GM12878 (cell line): ENCODE measurements around the gene NAV2. TPM values are rescaled to one million over a fixed set of nuclear protein-coding genes. Genes with fewer than 3 reads are reported as not detected.

Experiments used
- ATAC-seq: fragments of 200-7000 bp; cut with Tn5 transposase; 3 replicates; pipeline ENCODE4 v1.9.1; 2020; ENCODE audit warnings: mild to moderate bottlenecking, moderate library complexity
- BruUV-seq: library from RNA; stranded (reverse); fragments of 400-500 nt; replicated peaks from 2 replicates; lab custom pipeline; 2021; lab: Mats Ljungman, UMichigan
- CTCF ChIA-PET: fragments of 300-600 bp; sonication (Branson Sonifier 250); formaldehyde crosslinking; extraction: SDS; loops from one replicate; lab custom pipeline; 2021; ENCODE audit warnings: inconsistent platforms; lab: Yijun Ruan, JAX
- POLR2A ChIA-PET: fragments of 350-600 bp; formaldehyde crosslinking; extraction: SDS; loops from one replicate; lab custom pipeline; 2021; ENCODE audit warnings: inconsistent platforms; lab: Charles Lee
- RAD21 ChIA-PET: fragments of 300-600 bp; sonication (Branson Sonifier 250); formaldehyde crosslinking; loops from one replicate; lab custom pipeline; 2023; ENCODE audit warnings: antibody characterized with exemption; ENCODE audit not compliant: unreplicated experiment; lab: Charles Lee
- SMC1A ChIA-PET: fragments of 300-600 bp; sonication (Branson Sonifier 250); formaldehyde crosslinking; loops from one replicate; lab custom pipeline; 2023; ENCODE audit not compliant: unreplicated experiment, uncharacterized antibody; lab: Charles Lee
- DNase-seq: peaks from one replicate; pipeline ENCODE4 v3.0.0-alpha.2; 2011; ENCODE audit warnings: low read depth, low spot score
- FAIRE-seq: peaks from 3 replicates; lab custom pipeline; 2011; peaks lifted over from hg19 to GRCh38; lab: Jason Lieb, UNC
- H2AFZ ChIP-seq: 2 replicates; pipeline ENCODE4 v1.6.0; 2011; ENCODE audit warnings: low read depth, low read length, control low read depth; ENCODE audit not compliant: control insufficient read depth
- H3K27ac ChIP-seq: 2 replicates; pipeline ENCODE4 v1.5.1; 2011; ENCODE audit warnings: control low read depth; ENCODE audit not compliant: control insufficient read depth, insufficient read depth
- H3K27me3 ChIP-seq, 2 experiments: replicated peaks in 1 of 2; 2 replicates each; pipeline versions ENCODE4 v1.6.0 to v1.6.1; 2011; ENCODE audit warnings: low read length in 1 of 2; ENCODE audit not compliant: control insufficient read depth in 2 of 2, insufficient read depth in 2 of 2
- H3K36me3 ChIP-seq, 2 experiments: 2 replicates each; pipeline ENCODE4 v1.5.1; 2011; ENCODE audit warnings: low read length in 1 of 2; ENCODE audit not compliant: control insufficient read depth in 2 of 2, insufficient read depth in 2 of 2
- H3K4me1 ChIP-seq: 2 replicates; pipeline ENCODE4 v1.6.1; 2011; ENCODE audit warnings: mild to moderate bottlenecking, low read length, moderate library complexity, mixed read lengths; ENCODE audit not compliant: control insufficient read depth, insufficient read depth
- H3K4me2 ChIP-seq: 2 replicates; pipeline ENCODE4 v1.6.0; 2011; ENCODE audit warnings: control low read depth; ENCODE audit not compliant: control insufficient read depth, insufficient read depth
- H3K4me3 ChIP-seq: fragments of 200-600 bp; sonication (generic); 2 replicates; pipeline ENCODE4 v1.5.1; 2016
- H3K79me2 ChIP-seq: 2 replicates; pipeline ENCODE4 v1.6.0; 2011; ENCODE audit warnings: low read length; ENCODE audit not compliant: control insufficient read depth, insufficient read depth
- H3K9ac ChIP-seq: 2 replicates; pipeline ENCODE4 v1.8.0; 2011; ENCODE audit warnings: low read length, control low read depth, mixed read lengths; ENCODE audit not compliant: control insufficient read depth, insufficient read depth
- H3K9me3 ChIP-seq: replicated peaks from 3 replicates; pipeline ENCODE4 v1.5.1; 2011; ENCODE audit warnings: mild to moderate bottlenecking, low read length; ENCODE audit not compliant: control insufficient read depth, insufficient read depth
- H4K20me1 ChIP-seq: 2 replicates; pipeline ENCODE4 v1.6.0; 2011; ENCODE audit not compliant: control insufficient read depth, insufficient read depth
- ATF7 ChIP-seq: fragments of 450-650 bp; IDR thresholded peaks from 2 replicates; pipeline ENCODE4 v1.6.1; 2016; ENCODE audit warnings: low read depth, mild to moderate bottlenecking
- BCL11A ChIP-seq: IDR thresholded peaks from 2 replicates; pipeline ENCODE4 v1.6.1; 2011; ENCODE audit warnings: low read depth, low read length
- BRCA1 ChIP-seq: IDR thresholded peaks from 2 replicates; pipeline ENCODE4 v1.6.1; 2011; ENCODE audit warnings: low read depth, low read length, improper control_type of control experiment
- ETV6 ChIP-seq, 2 experiments: fragments of 450-650 bp in 1 of 2; IDR thresholded peaks in 1 of 2; conservative IDR thresholded peaks in 1 of 2; 2 replicates each; pipeline ENCODE4 v1.6.1; 2014; ENCODE audit warnings: antibody characterized with exemption in 1 of 2, borderline replicate concordance in 1 of 2, low read depth in 1 of 2, mild to moderate bottlenecking in 1 of 2, moderate library complexity in 1 of 2
- IRF4 ChIP-seq: IDR thresholded peaks from 2 replicates; pipeline ENCODE4 v1.6.1; 2011; ENCODE audit warnings: low read depth, low read length
- KLF5 ChIP-seq: fragments of 450-650 bp; IDR thresholded peaks from 2 replicates; pipeline ENCODE4 v1.6.1; 2014; ENCODE audit warnings: mild to moderate bottlenecking; ENCODE audit not compliant: partially characterized antibody
- MYC ChIP-seq: IDR thresholded peaks from 2 replicates; pipeline ENCODE4 v1.6.1; 2011; ENCODE audit warnings: mild to moderate bottlenecking, low read length, moderate library complexity, inconsistent platforms; ENCODE audit not compliant: insufficient read depth, insufficient replicate concordance, insufficient read length, severe bottlenecking
- NRF1 ChIP-seq: conservative IDR thresholded peaks from 2 replicates; pipeline ENCODE4 v1.6.1; 2011; ENCODE audit warnings: mild to moderate bottlenecking, low read depth, low read length, improper control_type of control experiment
- PAX8 ChIP-seq: fragments of 450-650 bp; IDR thresholded peaks from 2 replicates; pipeline ENCODE4 v1.6.1; 2017; ENCODE audit warnings: mild to moderate bottlenecking, moderate library complexity
- POU2F2 ChIP-seq: IDR thresholded peaks from 3 replicates; pipeline ENCODE4 v1.6.1; 2011; ENCODE audit warnings: low read depth, mild to moderate bottlenecking, low read length, borderline replicate concordance
- SIN3A ChIP-seq: IDR thresholded peaks from 2 replicates; pipeline ENCODE4 v1.6.1; 2012; ENCODE audit warnings: low read depth, low read length, improper control_type of control experiment
- TCF7 ChIP-seq: IDR thresholded peaks from 2 replicates; pipeline ENCODE4 v1.6.1; 2014; ENCODE audit warnings: antibody characterized with exemption, borderline replicate concordance
- ZBED1 ChIP-seq: IDR thresholded peaks from 2 replicates; pipeline ENCODE4 v1.6.1; 2016; ENCODE audit warnings: borderline replicate concordance
- ZNF207 ChIP-seq: fragments of 450-650 bp; IDR thresholded peaks from 2 replicates; pipeline ENCODE4 v1.6.1; 2014; ENCODE audit warnings: antibody characterized with exemption, mild to moderate bottlenecking, borderline replicate concordance
- ZSCAN29 ChIP-seq: fragments of 450-650 bp; IDR thresholded peaks from 2 replicates; pipeline ENCODE4 v1.6.1; 2017; ENCODE audit warnings: mild to moderate bottlenecking, moderate library complexity
- WGBS: methylation state at CpG from one replicate; pipeline ENCODE4 v1.1.6; 2016; ENCODE audit warnings: low lambda C conversion rate; ENCODE audit not compliant: insufficient replicate concordance, insufficient coverage; ENCODE audit errors: missing lambda C conversion rate; 5-methylcytosine and 5-hydroxymethylcytosine counted together
- in situ Hi-C: fragments of 300-500 bp; cut with MboI; formaldehyde crosslinking; loops from 9 replicates; pipeline ENCODE4 v1.14.3; 2018; ENCODE audit warnings: mixed read lengths
- intact Hi-C: fragments of 100-400 bp; cut with micrococcal nuclease; formaldehyde crosslinking; loops from one replicate; pipeline ENCODE4 v1.14.2; 2022; ENCODE audit not compliant: unreplicated experiment
- polyA plus RNA-seq, 11 experiments: library from polyadenylated mRNA; depleted of rRNA in 4 of 11; unstranded in 6 of 11; stranded (reverse) in 5 of 11; fragments of >200 nt; fragmentation: Nextera tagmentation in 4 of 11; fragmentation: Illumina TruSeq in 1 of 11; extraction: Ambion mirVana in 4 of 11; extraction: Trizol in 1 of 11; gene quantifications; 1 replicate in 1 of 11; 2 replicates in 10 of 11; pipeline versions ENCODE4 v1.2.1 to v1.2.3, GENCODE V29; 2011 to 2016; ENCODE audit warnings: inconsistent platforms in 2 of 11, missing spikeins in 2 of 11, low read depth in 1 of 11
- total RNA-seq, 4 experiments: library from RNA; depleted of rRNA in 3 of 4; stranded (reverse); fragments of >200 nt in 3 of 4; fragmentation: Illumina TruSeq in 1 of 4; extraction: Trizol in 1 of 4; gene quantifications; 2 replicates each; pipeline versions ENCODE4 v1.2.1 to v1.2.3, GENCODE V29; 2013 to 2021
- TF ChIP-seq, protein P1 (sequence below): IDR thresholded peaks from 2 replicates; pipeline ENCODE4 v1.6.1; 2012; ENCODE audit warnings: low read depth, low read length, improper control_type of control experiment
- TF ChIP-seq, protein P2 (sequence below): IDR thresholded peaks from 2 replicates; pipeline ENCODE4 v1.6.1; 2011; ENCODE audit warnings: low read depth, low read length, improper control_type of control experiment, borderline replicate concordance
- TF ChIP-seq, protein P3 (sequence below): IDR thresholded peaks from 2 replicates; pipeline ENCODE4 v1.6.1; 2011; ENCODE audit warnings: low read depth, mild to moderate bottlenecking, low read length, moderate library complexity, borderline replicate concordance; ENCODE audit errors: extremely low read depth
- TF ChIP-seq, protein P4 (sequence below): fragments of 450-650 bp; conservative IDR thresholded peaks from 2 replicates; pipeline ENCODE4 v1.6.1; 2017; ENCODE audit warnings: mild to moderate bottlenecking, moderate library complexity

The NAV2 gene
- total and polyA plus RNA-seq, 10 of the 15 experiments (the other 5 are each of a cell fraction or from before 2014, with no cell fraction given) = 0.35 to 6.1 (median 1.1) TPM

DNA sequence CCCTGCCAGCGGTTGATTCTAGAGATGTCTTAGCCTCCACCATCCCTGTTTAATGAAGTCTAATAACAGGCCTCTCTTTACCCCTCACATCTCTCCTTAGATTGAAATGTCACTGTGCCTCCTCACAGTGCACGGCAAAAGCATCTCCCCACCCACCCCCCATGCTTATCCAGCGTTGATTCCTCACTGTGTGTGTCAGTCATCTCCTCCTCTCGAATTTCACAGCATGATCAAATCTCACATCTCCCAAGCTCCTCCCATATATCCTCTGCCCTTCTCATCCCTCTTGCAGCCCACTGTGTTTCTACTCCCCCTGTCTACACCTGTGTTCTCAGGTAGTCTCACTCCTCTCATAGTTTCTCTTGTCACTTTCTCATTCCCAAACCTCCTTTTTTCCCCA is 363.0 kb downstream of the NAV2 start:
- H3K27ac ChIP-seq = no peak overlapping the region
- ATAC-seq = no peak
- in situ Hi-C loops = no loop called here
- no peaks in the 10 kb centered on the region for H3K27me3 ChIP-seq
- no TSS peak for BruUV-seq
- no peaks in the 10 kb centered on the region for H3K9me3 ChIP-seq
- no peak for DNase-seq
- no peak overlapping the region for H3K4me2 ChIP-seq
- ChIA-PET RAD21 (no interaction called here), CTCF (interaction anchor here (1.1 to 1.4 kb wide), 2 partner anchors 30 to 53 kb away, joined by 3 to 4 read pairs; no protein-coding TSS in a partner anchor), POLR2A (no interaction called here), SMC1A (interaction anchor here (0.7 to 1.0 kb wide), 2 partner anchors 12 to 174 kb away, joined by 3 to 5 read pairs; no protein-coding TSS in a partner anchor)
- H3K79me2 ChIP-seq = no peaks in the 10 kb centered on the region
- peaks cover 6% of the 10 kb centered on the region; the same call in 1 of the 2 replicates for H3K4me1 ChIP-seq
- no peak overlapping the region for H2AFZ ChIP-seq
- WGBS = 42% methylated on average over 4 of the region's 4 CpGs
- no peaks in the 10 kb centered on the region for H3K36me3 ChIP-seq
- H3K9ac ChIP-seq = no peak overlapping the region
- no peaks in the 10 kb centered on the region for H4K20me1 ChIP-seq
- intact Hi-C loops = loop anchor here (1.0 kb wide), 1 partner anchor 38 kb away; no protein-coding TSS in a partner anchor
- TF ChIP-seq BRCA1 (no peak), MYC (no peak), PAX8 (no peak), POU2F2 (no peak), BCL11A (no peak), ZNF207 (no peak), SIN3A (no peak), NRF1 (no peak), IRF4 (no peak), KLF5 (no peak), ATF7 (no peak), ZSCAN29 (no peak), ETV6 (conservative IDR thresholded peaks at IDR 0.05 in 1 of 2, IDR thresholded peaks at IDR 0.05 in 1 of 2; ENCODE audit: borderline replicate concordance in 1 of 2, low read depth in 1 of 2) (no peak), TCF7 (no peak), ZBED1 (no peak)
- TF ChIP-seq, protein P1, sequence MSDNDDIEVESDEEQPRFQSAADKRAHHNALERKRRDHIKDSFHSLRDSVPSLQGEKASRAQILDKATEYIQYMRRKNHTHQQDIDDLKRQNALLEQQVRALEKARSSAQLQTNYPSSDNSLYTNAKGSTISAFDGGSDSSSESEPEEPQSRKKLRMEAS = no peak
- TF ChIP-seq, protein P2, sequence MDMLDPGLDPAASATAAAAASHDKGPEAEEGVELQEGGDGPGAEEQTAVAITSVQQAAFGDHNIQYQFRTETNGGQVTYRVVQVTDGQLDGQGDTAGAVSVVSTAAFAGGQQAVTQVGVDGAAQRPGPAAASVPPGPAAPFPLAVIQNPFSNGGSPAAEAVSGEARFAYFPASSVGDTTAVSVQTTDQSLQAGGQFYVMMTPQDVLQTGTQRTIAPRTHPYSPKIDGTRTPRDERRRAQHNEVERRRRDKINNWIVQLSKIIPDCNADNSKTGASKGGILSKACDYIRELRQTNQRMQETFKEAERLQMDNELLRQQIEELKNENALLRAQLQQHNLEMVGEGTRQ = no peak
- TF ChIP-seq, protein P3, sequence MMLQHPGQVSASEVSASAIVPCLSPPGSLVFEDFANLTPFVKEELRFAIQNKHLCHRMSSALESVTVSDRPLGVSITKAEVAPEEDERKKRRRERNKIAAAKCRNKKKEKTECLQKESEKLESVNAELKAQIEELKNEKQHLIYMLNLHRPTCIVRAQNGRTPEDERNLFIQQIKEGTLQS = no peak
- TF ChIP-seq, protein P4, sequence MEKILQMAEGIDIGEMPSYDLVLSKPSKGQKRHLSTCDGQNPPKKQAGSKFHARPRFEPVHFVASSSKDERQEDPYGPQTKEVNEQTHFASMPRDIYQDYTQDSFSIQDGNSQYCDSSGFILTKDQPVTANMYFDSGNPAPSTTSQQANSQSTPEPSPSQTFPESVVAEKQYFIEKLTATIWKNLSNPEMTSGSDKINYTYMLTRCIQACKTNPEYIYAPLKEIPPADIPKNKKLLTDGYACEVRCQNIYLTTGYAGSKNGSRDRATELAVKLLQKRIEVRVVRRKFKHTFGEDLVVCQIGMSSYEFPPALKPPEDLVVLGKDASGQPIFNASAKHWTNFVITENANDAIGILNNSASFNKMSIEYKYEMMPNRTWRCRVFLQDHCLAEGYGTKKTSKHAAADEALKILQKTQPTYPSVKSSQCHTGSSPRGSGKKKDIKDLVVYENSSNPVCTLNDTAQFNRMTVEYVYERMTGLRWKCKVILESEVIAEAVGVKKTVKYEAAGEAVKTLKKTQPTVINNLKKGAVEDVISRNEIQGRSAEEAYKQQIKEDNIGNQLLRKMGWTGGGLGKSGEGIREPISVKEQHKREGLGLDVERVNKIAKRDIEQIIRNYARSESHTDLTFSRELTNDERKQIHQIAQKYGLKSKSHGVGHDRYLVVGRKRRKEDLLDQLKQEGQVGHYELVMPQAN = no peak
- FAIRE-seq = no peak
- no peak overlapping the region for H3K4me3 ChIP-seq
